HepG2 (cell line): ENCODE results near the gene CNDP1. TPM values are rescaled to one million over a fixed set of nuclear protein-coding genes. Genes with fewer than 3 reads are reported as not detected.

ENCODE experiments used
- ATAC-seq: fragments of 200-7000 bp; cut with Tn5 transposase; 3 replicates; pipeline ENCODE4 v1.9.1; 2020; ENCODE audit warnings: mild to moderate bottlenecking, moderate library complexity
- BruUV-seq: library from RNA; stranded (reverse); fragments of 400-500 nt; replicated peaks from 2 replicates; lab custom pipeline; 2021; lab: Mats Ljungman, UMichigan
- CTCF ChIA-PET: fragments of 300-600 bp; formaldehyde crosslinking; extraction: SDS; loops from one replicate; lab custom pipeline; 2021; ENCODE audit warnings: low total read pairs, inconsistent platforms, low intra/inter-chr PET ratio; lab: Yijun Ruan, JAX
- POLR2A ChIA-PET: fragments of 350-600 bp; sonication (Branson Sonifier 250); formaldehyde crosslinking; loops from one replicate; lab custom pipeline; 2020; ENCODE audit warnings: antibody characterized with exemption, inconsistent platforms; lab: Yijun Ruan, JAX
- DNase-seq: peaks from one replicate; pipeline ENCODE4 v3.0.0-alpha.2; 2015; ENCODE audit warnings: low spot score
- FAIRE-seq: peaks from 3 replicates; lab custom pipeline; 2011; peaks lifted over from hg19 to GRCh38; lab: Jason Lieb, UNC
- H2AFZ ChIP-seq: one replicate; pipeline ENCODE4 v1.6.1; 2011; ENCODE audit warnings: low read length, inconsistent platforms
- H3K27ac ChIP-seq: fragments of 300-600 bp; 3 replicates; pipeline ENCODE4 v1.8.0; 2011; ENCODE audit warnings: mixed run types, mild to moderate bottlenecking, mixed read lengths, low read length, inconsistent platforms; ENCODE audit not compliant: insufficient read depth; ENCODE audit errors: extremely low read length
- H3K27me3 ChIP-seq, 2 experiments: fragments of 200-600 bp in 1 of 2; 2 replicates in 1 of 2; 3 replicates in 1 of 2; pipeline versions ENCODE4 v1.6.0 to v1.8.0; 2011; ENCODE audit warnings: low read length in 2 of 2, mild to moderate bottlenecking in 2 of 2, moderate library complexity in 2 of 2, inconsistent platforms in 1 of 2; ENCODE audit not compliant: insufficient read depth in 2 of 2, control insufficient read depth in 1 of 2
- H3K36me3 ChIP-seq, 2 experiments: fragments of 200-600 bp in 1 of 2; replicated peaks in 1 of 2; 2 replicates in 1 of 2; 3 replicates in 1 of 2; pipeline versions ENCODE4 v1.5.1 to v1.8.0; 2011; ENCODE audit warnings: low read length in 2 of 2, inconsistent platforms in 1 of 2; ENCODE audit not compliant: insufficient read depth in 2 of 2, control insufficient read depth in 1 of 2
- H3K4me1 ChIP-seq: 2 replicates; pipeline ENCODE4 v1.5.1; 2012; ENCODE audit warnings: low read length, inconsistent platforms; ENCODE audit not compliant: insufficient read depth
- H3K4me2 ChIP-seq: 2 replicates; pipeline ENCODE4 v1.6.0; 2011; ENCODE audit warnings: low read depth, low read length, inconsistent platforms
- H3K4me3 ChIP-seq, 3 experiments: fragments of 200-600 bp in 1 of 3; sonication (generic), shearing (Covaris generic) in 1 of 3; replicated peaks in 1 of 3; 2 replicates each; pipeline ENCODE4 v1.5.1; 2011 to 2016; ENCODE audit warnings: low read length in 3 of 3, inconsistent platforms in 2 of 3, low read depth in 2 of 3, mild to moderate bottlenecking in 2 of 3, control low read depth in 1 of 3, mixed read lengths in 1 of 3; ENCODE audit not compliant: insufficient read depth in 1 of 3
- H3K79me2 ChIP-seq: one replicate; pipeline ENCODE4 v1.6.1; 2011; ENCODE audit warnings: low read length, inconsistent platforms; ENCODE audit not compliant: insufficient read depth
- H3K9ac ChIP-seq: 2 replicates; pipeline ENCODE4 v1.6.0; 2011; ENCODE audit warnings: mild to moderate bottlenecking, low read depth, low read length, inconsistent platforms; ENCODE audit not compliant: insufficient read depth
- H3K9me3 ChIP-seq: 2 replicates; pipeline ENCODE4 v1.5.1; 2012; ENCODE audit warnings: mild to moderate bottlenecking, low read length
- H4K20me1 ChIP-seq: 2 replicates; pipeline ENCODE4 v1.6.0; 2011; ENCODE audit warnings: inconsistent platforms, mild to moderate bottlenecking, low read length, moderate library complexity; ENCODE audit not compliant: insufficient read depth
- ARNT2 ChIP-seq: sonication (generic); formaldehyde crosslinking; IDR thresholded peaks from 2 replicates; pipeline ENCODE4 v1.8.0; 2022; ENCODE audit warnings: mild to moderate bottlenecking, low read depth, missing genetic modification reagents, moderate library complexity
- CEBPG ChIP-seq: IDR thresholded peaks from 2 replicates; pipeline ENCODE4 v1.6.1; 2016
- ISX ChIP-seq: sonication (generic); formaldehyde crosslinking; conservative IDR thresholded peaks from 2 replicates; pipeline ENCODE4 v1.5.0; 2020; ENCODE audit warnings: missing genetic modification reagents
- KDM1A ChIP-seq: IDR thresholded peaks from 2 replicates; pipeline ENCODE4 v1.6.1; 2016; ENCODE audit warnings: missing compliant biosample characterization
- MAFK ChIP-seq, 2 experiments: IDR thresholded peaks in 1 of 2; conservative IDR thresholded peaks in 1 of 2; 2 replicates each; pipeline ENCODE4 v1.6.1; 2011; ENCODE audit warnings: improper control_type of control experiment in 2 of 2, low read length in 2 of 2
- MIER3 ChIP-seq: IDR thresholded peaks from 2 replicates; pipeline ENCODE4 v1.6.1; 2016; ENCODE audit warnings: missing compliant biosample characterization, borderline replicate concordance
- MTA1 ChIP-seq: sonication (generic); formaldehyde crosslinking; IDR thresholded peaks from 2 replicates; pipeline ENCODE4 v1.4.0; 2020; ENCODE audit warnings: missing genetic modification reagents, mild to moderate bottlenecking, borderline replicate concordance
- MYNN ChIP-seq: sonication (generic); formaldehyde crosslinking; IDR thresholded peaks from 2 replicates; pipeline ENCODE4 v1.4.0; 2020; ENCODE audit warnings: mild to moderate bottlenecking, low read depth, missing genetic modification reagents
- NKX3-1 ChIP-seq: sonication (generic); formaldehyde crosslinking; IDR thresholded peaks from 2 replicates; pipeline ENCODE4 v1.5.0; 2020; ENCODE audit warnings: missing genetic modification reagents
- NRL ChIP-seq: sonication (generic); formaldehyde crosslinking; IDR thresholded peaks from 2 replicates; pipeline ENCODE4 v1.5.0; 2020; ENCODE audit warnings: missing genetic modification reagents, mild to moderate bottlenecking, moderate library complexity, borderline replicate concordance
- RXRA ChIP-seq: sonication (generic); formaldehyde crosslinking; IDR thresholded peaks from 2 replicates; pipeline ENCODE4 v1.5.1; 2020; ENCODE audit warnings: missing genetic modification reagents
- SKI ChIP-seq: fragments of 450-650 bp; IDR thresholded peaks from one replicate; pipeline ENCODE4 v1.6.1; 2018; ENCODE audit warnings: mild to moderate bottlenecking; ENCODE audit not compliant: partially characterized antibody
- ZMYM2 ChIP-seq: sonication (generic); formaldehyde crosslinking; IDR thresholded peaks from 2 replicates; pipeline ENCODE4 v1.8.0; 2022; ENCODE audit warnings: mild to moderate bottlenecking, missing genetic modification reagents
- ZNF451 ChIP-seq: sonication (generic); formaldehyde crosslinking; IDR thresholded peaks from 2 replicates; pipeline ENCODE4 v1.5.0; 2020; ENCODE audit warnings: mild to moderate bottlenecking, missing genetic modification reagents
- ZNF761 ChIP-seq: sonication (generic); formaldehyde crosslinking; conservative IDR thresholded peaks from 2 replicates; pipeline ENCODE4 v1.4.0; 2020; ENCODE audit warnings: mild to moderate bottlenecking, missing genetic modification reagents
- WGBS: methylation state at CpG from one replicate; pipeline ENCODE4 v1.1.6; 2017; ENCODE audit warnings: low lambda C conversion rate; 5-methylcytosine and 5-hydroxymethylcytosine counted together
- in situ Hi-C: cut with HindIII; loops from 2 replicates; pipeline ENCODE4 v1.10.0; 2017; ENCODE audit warnings: low pct_unique_long_range_greater_than_20kb; ENCODE audit not compliant: extremely low pct_ligation_motif_present
- intact Hi-C: fragments of 100-400 bp; cut with micrococcal nuclease; formaldehyde crosslinking; loops from one replicate; pipeline ENCODE4 v1.10.0; 2022; ENCODE audit not compliant: unreplicated experiment
- polyA plus RNA-seq, 8 experiments: library from polyadenylated mRNA; depleted of rRNA in 3 of 8; stranded (reverse) in 7 of 8; unstranded in 1 of 8; fragments of >200 nt; fragmentation: Illumina TruSeq in 4 of 8; extraction: Trizol in 4 of 8; gene quantifications; 2 replicates each; pipeline versions ENCODE4 v1.2.1 to v1.2.3, GENCODE V29; 2011 to 2016; ENCODE audit warnings: low read depth in 4 of 8, missing spikeins in 1 of 8, mixed read lengths in 1 of 8; ENCODE audit not compliant: insufficient read depth in 1 of 8
- total RNA-seq, 5 experiments: library from RNA; depleted of rRNA; stranded (reverse); fragments of >200 nt; fragmentation: Illumina TruSeq; extraction: Trizol; gene quantifications; 2 replicates each; pipeline ENCODE4 v1.2.3, GENCODE V29; 2016; ENCODE audit warnings: low read depth in 1 of 5

CNDP1 gene
- total and polyA plus RNA-seq, 2 of the 13 experiments (the other 11 are each of a cell fraction or from before 2014, with no cell fraction given) = 0.01 TPM; not detected in 1

GRCh38 chr18:74630804-74631203, 96.5 kb downstream of the CNDP1 start:
- DNase-seq (no peak), ATAC-seq (no peak), FAIRE-seq (no peak)
- BruUV-seq = no TSS peak
- Histone ChIP-seq H3K79me2 (peaks cover 2% of the 10 kb centered on the region), H3K27ac (no peak overlapping the region), H3K9me3 (no peaks in the 10 kb centered on the region), H4K20me1 (no peaks in the 10 kb centered on the region), H3K27me3 (no peaks in the 10 kb centered on the region), H3K4me2 (no peak overlapping the region), H3K4me1 (no peaks in the 10 kb centered on the region), H3K4me3 (no peak overlapping the region), H3K9ac (no peak overlapping the region), H2AFZ (no peak overlapping the region), H3K36me3 (peaks cover 8 to 12% of the 10 kb centered on the region in 2 experiments)
- 96% methylated on average over 6 of the region's 6 CpGs for WGBS
- intact Hi-C loops (no loop called here), in situ Hi-C loops (no loop called here)
- POLR2A ChIA-PET = no interaction called here
- peak; percentile 3 to 61; a peak in 2 of 4 replicates for TF ChIP-seq MAFK (conservative IDR thresholded peaks at IDR 0.05 in 1 of 2, IDR thresholded peaks at IDR 0.05 in 1 of 2; ENCODE audit: low read length in 2 of 2)
- no peak for TF ChIP-seq KDM1A
- CTCF ChIA-PET = no interaction called here

DNA sequence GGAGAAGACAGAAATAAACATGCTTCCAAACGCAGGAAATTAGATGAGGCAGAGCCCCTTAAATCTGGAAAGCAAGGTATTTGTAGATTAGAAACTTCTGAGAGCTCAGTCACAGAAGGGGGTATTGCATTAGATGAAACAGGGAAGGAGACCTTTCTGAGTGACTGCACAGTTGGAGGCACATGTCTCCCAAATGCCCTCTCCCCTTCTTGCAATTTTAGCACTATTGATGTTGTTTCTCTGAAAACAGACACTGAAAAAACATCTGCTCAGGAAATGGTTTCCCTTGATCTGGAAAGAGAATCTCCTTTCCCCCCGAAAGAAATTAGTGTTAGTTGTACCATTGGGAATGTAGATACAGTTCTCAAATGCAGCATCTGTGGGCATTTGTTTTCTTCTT, 96.9 kb downstream of the CNDP1 start:
- Histone ChIP-seq H3K9ac (no peak overlapping the region), H2AFZ (no peak overlapping the region)
- intact Hi-C loops = no loop called here

More for the DNA sequence above, 96.9 kb downstream of the CNDP1 start:
- ChIA-PET POLR2A (no interaction called here), CTCF (no interaction called here)
- Histone ChIP-seq H3K36me3 (peaks cover 8 to 12% of the 10 kb centered on the region in 2 experiments), H3K27ac (no peak overlapping the region), H3K9me3 (no peaks in the 10 kb centered on the region), H3K4me3 (no peak overlapping the region), H3K27me3 (no peaks in the 10 kb centered on the region), H3K4me2 (no peak overlapping the region), H4K20me1 (no peaks in the 10 kb centered on the region), H3K79me2 (peaks cover 2% of the 10 kb centered on the region), H3K4me1 (no peaks in the 10 kb centered on the region)
- ATAC-seq (no peak), FAIRE-seq (no peak), DNase-seq (no peak)
- TF ChIP-seq ARNT2 (no peak), NRL (CRISPR knock-in tag) (no peak), ZNF451 (CRISPR knock-in tag) (no peak), MYNN (CRISPR knock-in tag) (no peak), CEBPG (CRISPR knock-in tag) (no peak), MIER3 (CRISPR knock-in tag) (no peak), ZNF761 (CRISPR knock-in tag) (no peak), SKI (no peak), ISX (no peak), RXRA (CRISPR knock-in tag) (no peak), MTA1 (no peak), ZMYM2 (CRISPR knock-in tag) (no peak), NKX3-1 (CRISPR knock-in tag) (no peak)
- 96% methylated on average over 2 of the region's 2 CpGs for WGBS
- in situ Hi-C loops = no loop called here
- no TSS peak for BruUV-seq
